HG02610 (cell line): ENCODE data around the gene P2RX2.

Experiments used
- ATAC-seq: cut with Tn5 transposase; IDR thresholded peaks from one replicate; pipeline ENCODE4 v1.9.1; 2021; ENCODE audit warnings: mild to moderate bottlenecking, moderate library complexity; ENCODE audit not compliant: unreplicated experiment

The P2RX2 gene

DNA sequence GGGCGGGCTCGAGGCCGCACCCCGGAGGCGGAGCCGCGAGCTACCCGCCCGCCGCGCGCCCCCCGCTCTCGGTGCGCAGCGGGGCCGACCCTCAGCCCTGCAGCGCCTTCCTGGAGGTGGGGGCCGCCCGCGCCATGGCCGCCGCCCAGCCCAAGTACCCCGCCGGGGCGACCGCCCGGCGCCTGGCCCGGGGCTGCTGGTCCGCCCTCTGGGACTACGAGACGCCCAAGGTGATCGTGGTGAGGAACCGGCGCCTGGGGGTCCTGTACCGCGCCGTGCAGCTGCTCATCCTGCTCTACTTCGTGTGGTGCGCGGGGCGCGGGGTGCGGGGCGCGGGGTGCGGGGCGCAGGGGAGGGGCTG lies at the start of gene P2RX2:
Gene P2RX2 (plus strand): TSS at position 94 of the 361 bp plus-strand sequence. CDS start 41 bp downstream, at position 135.
- ATAC-seq: no peak

DNA sequence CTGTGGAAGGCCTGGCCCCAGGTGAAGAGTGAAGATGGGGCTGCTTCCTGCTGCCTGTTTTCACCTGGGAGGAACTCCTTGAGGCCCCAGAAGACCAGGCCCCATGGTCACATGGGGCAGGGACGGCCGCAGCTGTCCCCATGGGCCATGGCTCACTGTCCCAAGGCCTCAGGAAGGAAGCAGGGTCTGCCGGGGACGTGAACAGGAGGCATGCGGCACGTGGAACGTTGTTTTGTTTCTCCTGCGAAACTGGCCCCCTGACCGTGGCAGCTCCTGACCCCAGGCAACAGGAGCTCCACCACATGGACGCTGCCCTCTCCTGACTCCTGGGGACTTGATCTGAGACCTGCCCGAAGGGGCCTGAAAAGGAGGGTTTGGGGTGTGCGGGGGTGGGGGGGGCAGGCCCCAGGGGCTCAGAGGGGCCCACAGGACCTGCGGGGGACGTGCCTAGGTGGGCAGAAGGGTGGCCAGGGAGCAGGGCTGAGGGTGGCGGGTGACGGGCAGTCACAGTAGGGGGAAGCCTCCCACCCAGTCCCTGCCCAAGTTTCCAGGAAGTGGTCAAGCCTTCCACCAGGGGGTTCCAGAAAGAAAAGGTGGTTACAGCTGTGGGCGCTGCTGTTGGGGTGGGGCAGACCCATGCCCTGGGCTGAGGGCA lies 49.6 kb upstream of the P2RX2 start:
- no peak for ATAC-seq

DNA sequence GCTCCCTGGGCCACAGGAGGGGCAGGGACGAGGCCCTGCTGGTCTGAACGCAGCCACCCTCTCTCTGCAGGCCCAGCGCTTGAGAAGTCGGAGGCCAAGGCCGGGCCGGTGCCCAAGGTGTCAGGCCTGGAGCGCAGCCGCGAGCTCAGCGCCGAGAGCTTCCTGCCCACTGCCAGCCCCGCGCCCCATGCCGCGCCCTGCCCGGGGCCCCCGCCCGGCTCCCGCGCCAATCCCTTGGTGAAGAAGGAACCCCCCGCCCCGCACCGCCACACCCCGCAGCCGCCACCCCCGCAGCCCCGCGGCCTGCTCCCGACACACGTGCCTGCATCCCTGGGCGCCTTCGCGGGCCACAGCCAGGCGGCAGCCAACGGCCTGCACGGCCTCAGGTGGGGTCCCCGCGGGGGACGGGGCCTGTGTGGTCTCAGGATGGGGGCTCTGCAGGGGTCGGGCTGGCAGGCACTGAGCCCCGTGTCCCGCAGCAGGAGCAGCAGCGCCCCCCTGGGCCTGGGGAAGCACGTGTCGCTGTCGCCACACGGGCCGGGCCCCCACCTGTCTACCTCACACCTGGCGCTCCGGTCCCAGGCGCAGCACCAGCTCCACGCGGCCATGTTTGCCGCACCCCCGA lies 48.6 kb upstream of the P2RX2 start:
- no peak for ATAC-seq

DNA sequence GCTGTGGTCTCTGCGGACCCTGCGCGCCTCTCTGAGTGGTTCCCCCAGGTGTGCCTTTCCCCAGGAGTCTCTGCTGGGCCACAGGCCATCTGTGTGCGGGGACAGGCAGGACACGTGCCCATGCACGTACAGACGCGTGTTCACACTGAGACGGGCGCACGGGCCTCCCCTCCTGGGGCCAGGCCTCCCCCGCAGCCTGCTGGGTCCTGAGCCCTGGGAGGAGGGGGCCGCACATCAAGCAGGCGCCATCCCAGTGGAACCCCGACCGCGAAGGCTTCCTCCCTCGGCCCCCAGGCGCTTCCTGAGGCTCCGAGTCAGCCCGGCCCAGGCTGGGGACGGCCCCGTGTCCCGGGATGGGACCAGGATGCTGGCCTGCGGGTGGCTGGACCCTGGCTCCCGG lies 47.9 kb upstream of the P2RX2 start:
- no peak for ATAC-seq

DNA sequence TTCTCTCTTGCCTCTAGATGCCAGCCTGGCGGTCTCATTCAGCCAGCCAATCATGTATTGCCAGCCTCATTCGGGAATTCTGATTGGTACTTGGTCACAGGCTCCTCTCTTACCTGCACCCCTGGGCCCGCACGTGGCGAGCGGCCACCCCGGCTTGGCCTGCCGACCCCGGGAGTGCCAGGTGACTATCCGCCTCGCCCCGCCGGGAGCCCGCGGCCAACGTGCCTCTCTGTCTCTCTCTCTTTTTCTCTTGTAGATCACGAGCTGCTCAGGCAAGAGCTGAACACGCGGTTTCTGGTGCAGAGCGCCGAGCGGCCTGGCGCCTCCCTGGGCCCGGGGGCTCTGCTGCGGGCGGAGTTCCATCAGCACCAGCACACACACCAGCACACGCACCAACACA lies 47.5 kb upstream of the P2RX2 start:
- no peak for ATAC-seq

DNA sequence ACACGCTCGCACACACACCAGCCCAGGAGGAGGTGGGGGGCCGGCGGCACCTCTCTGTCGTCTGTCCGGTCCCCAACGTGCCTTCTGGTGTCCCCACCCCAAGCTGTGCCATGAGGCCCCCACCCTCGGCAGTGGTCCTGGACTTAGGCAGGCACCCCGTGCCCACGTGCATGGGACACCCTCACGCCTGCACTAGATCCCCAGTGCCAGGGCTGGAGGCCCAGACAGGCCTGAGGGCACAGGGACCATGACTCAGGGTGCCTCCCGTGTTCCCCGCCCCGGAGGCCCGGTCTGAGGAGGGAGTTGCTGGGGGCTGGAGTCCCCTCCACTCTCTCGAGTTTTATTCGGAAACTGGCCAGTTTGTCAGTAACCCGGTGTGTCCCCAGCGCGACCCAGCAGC lies 47.0 kb upstream of the P2RX2 start:
- ATAC-seq: no peak

DNA sequence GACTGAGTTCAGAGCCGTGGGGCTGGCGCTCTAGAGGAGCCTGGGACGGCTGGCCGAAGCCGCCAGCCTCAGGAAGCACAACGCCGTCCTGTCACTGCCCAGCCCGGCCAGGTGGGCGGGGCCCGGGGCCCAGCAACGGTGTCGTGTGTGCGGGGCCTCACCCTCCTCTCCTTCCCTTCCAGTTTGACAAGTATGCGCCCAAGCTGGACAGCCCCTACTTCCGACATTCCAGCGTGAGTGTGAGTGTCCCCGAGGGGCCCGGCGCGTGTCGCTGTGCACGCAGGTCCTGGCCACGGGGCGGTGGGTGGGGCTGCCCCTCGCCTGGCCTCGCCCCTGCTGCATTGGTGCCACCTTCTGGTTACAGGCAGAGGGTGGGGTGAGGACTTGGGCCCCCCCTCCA lies 46.5 kb upstream of the P2RX2 start:
- no peak for ATAC-seq

DNA sequence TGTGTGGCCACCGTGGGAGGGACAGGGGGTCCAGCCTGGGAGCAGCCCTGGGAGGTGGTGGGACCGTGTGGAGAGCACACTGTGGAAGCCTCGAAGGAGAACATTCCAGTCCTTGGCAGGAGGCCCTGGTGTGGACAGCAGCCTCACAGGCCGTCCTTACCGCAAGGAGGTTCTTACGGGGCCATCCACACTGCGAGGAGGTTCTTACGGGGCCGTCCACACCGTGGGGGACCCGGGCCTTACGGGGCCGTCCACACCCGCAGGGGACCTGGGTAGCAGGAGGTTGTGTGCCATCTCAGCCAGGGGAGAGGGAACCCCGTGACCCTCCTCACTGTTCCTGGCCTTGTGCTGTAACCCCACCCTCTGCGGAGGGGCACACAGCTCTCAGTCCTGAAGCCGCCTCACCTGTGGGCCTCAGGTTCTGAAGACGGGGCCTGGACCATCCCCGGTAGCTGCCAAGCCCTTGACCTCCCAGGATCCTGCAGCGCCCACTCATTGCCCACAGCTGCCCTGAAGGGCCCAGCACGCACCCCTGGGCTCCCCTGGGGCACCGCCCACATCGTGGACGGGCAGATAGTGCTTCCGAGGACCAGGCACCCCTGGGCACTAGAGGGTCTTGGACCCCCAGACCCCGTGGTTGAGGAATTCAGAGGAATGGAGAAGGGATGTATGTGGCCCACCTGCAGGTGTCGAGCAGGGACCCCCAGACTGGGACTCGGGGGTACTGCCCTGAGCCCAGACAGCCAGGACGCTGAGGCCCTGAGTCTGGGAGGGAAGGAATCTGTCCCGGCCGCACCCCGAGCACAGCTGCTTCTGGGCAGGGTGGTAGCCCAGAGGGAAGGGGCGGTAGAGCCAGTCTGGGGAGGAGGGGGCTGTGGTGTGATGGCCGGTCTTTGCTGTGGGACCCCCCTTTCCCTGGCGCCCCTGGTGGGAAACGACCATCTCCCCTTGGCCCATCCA lies 45.5 kb upstream of the P2RX2 start:
- no peak for ATAC-seq

DNA sequence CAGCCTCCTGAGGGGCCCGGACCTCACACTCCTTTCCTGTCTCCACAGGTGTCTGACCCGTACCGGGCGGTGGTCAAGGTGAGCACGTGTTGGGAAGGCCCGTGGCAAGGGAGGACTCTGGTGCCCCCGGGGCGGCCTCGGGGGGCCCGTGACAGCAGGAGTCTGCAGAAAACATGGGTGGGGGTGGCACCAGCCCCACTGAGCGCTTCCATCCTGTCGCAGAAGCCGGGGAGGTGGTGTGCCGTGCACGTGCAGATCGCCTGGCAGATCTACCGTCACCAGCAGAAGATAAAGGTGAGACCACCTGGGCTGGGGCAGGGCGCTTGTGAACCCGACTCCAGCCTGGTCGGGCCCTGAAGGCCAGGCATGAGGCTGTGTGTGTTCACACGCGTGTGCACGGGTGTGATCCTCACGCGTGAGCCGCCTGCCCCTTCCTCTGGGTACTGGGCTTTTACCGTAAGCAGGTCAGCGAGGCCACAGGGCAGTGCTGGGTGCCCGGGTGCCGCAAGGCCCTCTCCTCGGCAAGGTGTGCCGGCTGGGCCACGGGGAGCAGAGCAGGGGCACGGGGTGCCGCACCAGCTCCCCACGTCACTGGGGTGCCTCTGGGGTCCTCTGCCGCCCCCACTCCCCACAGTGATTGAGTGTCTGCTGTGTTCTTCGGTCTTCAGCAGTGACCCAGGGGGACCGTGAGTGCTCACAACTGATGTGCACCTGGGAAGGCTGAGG lies 44.1 kb upstream of the P2RX2 start:
- ATAC-seq: no peak

DNA sequence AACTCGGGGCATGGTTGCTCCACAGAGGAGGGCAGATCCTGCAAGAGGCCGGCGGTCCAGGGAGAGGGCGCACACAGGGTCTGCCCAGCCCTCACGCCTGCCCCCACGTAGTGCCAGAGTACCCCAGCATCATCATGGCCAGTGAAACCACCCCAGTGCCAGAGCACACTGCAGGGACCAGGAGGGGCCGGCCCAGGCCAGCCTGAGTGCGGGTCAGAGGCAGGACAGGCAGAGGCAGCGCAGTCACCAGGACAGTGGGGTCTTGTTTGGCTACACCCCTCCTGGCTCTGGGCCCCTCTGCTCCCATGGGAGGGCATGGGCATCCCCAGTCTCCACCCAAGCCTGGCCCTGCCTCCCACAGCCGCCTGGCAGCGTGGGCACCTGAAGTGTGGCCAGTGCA lies 42.9 kb upstream of the P2RX2 start:
- no peak for ATAC-seq

DNA sequence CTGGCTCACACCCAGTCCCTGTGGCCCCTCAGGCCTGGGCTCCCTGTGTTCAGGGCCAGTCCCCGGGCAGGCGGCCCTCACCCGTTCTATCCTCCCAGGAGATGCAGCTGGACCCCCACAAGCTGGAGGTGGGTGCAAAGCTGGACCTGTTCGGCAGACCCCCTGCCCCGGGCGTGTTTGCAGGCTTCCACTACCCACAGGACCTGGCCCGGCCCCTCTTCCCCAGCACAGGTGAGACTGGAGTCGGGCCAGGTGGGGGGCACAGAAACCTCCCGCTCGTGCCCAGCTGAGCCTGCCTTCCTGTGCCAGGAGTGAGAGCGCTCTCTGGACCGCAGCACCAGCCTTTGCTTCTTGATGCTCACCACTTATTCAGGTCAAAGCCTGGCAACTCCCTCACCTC lies 41.9 kb upstream of the P2RX2 start:
- no peak for ATAC-seq

DNA sequence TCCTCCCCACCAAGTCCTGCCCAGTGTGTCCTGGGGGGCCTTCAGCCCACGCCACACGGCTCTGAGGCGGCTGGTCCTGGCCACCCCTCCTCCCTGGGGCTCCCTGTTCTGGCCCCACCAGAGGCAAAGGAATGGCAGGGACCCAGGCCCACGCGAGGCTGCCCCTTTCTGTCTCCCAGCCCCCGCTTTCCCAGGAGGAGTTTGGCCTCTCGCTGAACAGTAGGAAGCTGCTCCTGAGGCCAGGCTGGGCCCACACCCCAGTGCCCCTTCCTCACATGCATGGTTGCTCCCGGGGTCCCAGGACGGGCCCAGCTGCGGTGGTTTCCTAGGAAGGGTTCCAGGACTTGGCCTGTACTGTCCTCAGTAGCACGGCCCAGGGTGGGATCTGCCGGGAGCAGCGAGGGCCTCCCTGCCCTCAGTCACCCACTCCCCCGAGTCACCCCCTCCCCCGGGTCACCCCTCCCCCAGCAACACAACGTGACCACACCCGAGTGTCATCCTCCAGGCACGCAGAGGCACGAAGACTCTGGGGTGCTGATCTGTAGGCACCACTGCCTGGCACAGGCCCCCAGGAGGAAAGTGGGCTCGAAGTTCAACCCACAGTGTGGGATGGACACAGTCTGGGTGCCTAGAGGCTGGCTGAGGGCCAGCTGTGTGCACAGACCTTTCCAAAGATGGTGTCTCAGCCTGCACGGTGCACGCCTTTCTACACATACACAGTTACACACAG lies 41.2 kb upstream of the P2RX2 start:
- no peak for ATAC-seq

DNA sequence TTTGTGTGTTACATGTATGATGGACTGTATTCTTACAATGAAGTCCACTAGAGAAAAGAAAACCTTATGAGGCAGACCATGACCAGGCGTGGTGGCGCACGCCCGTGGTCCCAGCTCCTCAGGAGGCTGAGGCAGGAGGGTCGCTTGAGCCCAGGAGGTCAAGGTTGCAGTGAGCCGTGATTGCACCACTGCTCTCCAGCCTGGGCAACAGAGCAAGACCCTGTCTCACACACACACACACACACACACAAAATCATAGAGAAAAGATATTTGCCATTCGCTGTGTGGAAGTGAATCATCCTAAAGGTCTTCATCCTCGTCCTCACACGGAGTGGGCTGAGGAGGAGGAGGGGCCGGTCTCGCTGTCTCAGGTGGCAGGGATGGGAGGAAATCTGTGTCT lies 40.5 kb upstream of the P2RX2 start:
- ATAC-seq: no peak

DNA sequence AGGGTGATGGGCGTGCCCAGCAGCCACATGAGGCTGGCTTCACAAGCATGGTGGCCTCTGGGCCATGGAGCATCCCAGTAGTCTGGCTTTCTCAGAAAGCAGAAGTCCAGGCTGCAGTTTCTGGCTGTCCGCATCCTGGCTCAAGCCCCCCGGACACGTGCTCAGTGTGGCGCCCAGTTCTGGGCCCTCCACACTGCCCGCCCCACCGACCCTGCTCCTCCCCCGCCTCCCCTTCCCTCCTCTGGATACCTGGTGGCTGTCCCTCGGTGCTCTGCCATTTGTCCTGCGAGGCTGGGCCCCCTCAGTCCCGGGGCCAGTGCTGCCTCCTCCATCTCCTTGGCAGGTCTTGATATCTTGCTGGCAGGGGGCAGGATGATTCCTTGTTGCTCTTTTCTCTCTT lies 39.8 kb upstream of the P2RX2 start:
- no peak for ATAC-seq

DNA sequence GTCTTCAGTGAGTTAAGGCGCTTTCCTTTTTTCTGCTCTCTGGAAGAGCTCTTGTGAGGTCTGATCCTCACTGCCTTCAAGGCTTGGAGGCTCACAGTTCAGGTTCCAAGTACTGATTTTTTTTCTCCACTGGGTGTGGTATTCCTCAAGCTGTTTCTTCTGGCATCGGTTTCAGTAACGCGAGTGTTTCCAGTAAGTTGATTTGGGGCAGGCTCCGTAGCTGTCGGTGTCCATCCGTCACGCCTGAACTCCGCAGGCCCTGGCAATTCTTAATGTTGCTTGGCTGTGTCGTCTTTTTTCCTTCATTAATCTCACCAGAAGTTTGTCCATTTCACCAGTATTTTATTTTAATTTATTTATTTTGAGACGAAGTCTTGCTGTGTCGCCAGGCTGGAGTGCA lies 38.8 kb upstream of the P2RX2 start:
- no peak for ATAC-seq

DNA sequence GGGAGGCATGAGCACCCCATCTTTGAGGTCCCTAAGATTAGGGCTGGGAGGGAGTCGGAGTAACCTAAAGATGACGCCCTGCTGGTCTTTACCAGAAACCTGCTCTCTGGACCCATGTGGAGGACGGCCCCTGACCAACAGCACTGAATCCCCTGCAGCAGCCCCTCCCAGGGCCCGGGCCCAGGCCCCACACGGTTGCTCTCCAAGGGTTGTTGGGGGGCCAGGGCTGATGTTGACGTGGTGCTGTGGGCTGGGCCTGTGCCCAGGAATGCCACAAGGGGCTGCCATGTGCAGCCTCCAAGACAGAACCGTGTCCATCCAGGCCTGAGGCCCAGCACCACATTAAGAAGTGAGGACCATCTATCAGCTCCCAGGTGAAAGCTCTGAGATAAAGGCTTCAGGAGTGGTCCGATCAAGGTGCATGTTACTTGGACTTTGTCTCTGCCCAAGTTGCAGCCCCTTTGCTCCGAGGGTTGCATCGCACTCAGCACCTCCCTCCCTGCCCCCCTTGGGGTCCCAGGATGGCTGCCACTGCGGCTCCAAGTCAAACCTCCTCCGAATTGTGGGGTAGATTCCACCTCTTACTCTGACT lies 37.8 kb upstream of the P2RX2 start:
- ATAC-seq: no peak

DNA sequence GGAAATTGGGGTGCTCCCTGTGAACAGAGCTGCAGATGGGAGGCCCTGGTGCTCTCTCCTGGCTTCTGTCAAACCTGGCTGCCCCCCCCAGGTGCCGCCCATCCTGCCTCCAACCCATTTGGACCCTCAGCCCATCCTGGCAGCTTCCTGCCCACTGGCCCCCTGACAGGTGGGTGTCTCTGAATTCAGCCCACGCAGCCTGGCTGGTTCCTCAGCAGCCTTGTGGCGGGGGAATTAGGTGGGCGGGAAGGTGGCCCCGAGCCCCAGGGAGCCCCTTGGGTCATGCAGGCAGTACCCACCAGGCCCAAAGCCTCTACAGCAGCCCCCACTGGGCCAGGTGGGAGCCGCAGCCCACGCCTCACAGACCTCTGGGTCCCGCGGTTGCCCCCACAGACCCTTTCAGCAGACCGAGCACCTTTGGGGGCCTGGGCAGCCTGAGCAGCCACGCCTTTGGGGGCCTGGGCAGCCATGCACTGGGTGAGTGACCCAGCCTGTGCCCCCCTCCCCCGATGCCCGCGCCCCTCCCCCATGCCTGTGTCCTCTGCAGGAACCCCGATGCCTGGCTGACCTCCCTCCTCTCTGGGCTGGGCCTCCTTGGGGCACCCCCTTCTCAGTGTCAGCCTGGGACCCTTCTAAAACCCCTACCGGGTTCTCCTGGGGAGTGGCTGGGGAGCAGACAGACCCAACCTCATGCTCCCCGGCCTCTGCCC lies 37.1 kb upstream of the P2RX2 start:
- ATAC-seq: no peak

DNA sequence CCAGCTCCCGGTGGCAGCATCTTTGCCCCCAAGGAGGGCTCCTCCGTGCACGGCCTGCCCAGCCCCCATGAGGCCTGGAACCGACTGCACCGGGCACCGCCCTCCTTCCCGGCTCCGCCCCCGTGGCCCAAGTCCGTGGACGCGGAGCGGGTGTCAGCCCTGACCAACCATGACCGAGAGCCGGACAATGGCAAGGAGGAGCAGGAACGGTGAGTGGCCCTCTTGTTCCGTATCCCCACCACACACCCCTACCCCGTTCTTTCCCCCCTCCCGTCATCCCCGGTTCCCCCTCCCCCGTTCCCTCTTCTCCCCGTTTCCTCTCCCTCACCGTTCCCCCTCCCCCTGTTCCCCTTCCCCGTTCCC lies 36.5 kb upstream of the P2RX2 start:
- ATAC-seq: no peak

DNA sequence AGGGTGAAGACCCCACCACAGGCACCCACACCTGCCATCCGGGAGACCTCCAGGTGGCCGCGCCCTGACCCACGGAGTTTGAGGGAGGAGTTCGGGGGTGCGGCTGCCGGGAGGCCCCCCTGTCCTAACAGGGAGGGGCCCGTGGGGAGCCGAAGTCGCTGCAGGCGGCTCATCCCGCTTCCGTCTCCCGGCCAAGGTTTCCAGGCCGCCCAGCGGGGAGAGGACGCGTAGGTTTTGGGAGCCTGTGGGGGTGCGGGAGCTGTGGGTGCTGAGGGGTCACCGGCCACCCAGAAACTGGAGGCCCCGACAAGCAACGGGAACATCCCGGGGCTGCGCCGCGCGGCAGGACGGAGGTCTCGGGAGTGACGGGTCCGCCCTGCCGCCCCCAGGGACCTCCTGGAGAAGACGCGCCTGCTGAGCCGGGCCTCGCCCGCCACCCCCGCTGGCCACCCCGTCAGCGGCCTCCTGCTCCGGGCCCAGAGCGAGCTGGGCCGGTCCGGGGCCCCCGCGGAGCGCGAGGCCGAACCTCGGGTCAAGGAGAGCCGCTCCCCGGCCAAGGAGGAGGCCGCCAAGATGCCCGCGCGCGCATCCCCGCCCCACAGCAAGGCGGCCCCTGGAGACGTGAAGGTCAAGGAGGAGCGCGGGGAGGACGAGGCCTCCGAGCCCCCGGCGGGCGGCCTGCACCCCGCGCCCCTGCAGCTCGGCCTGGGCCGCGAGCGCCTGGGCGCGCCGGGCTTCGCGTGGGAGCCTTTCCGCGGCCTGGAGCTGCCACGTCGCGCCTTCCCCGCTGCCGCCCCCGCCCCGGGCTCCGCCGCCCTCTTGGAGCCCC lies 35.8 kb upstream of the P2RX2 start:
- ATAC-seq: no peak
